LNCaP clone FGC (cell line): Measurements from ENCODE around the gene SLC19A2.
A peak's percentile ranks its signal among the peaks of the same experiment; 100 is the strongest.

Source experiments
- DNase-seq: peaks from one replicate; pipeline ENCODE4 v3.0.0-alpha.2; 2011; ENCODE audit warnings: low read depth
- H3K4me3 ChIP-seq: 2 replicates; pipeline ENCODE4 v1.5.1; 2011; ENCODE audit warnings: mild to moderate bottlenecking, low read depth, low read length, control low read depth
- CTCF ChIP-seq: IDR thresholded peaks from 2 replicates; pipeline ENCODE4 v1.5.1; 2012; ENCODE audit warnings: mild to moderate bottlenecking; ENCODE audit not compliant: control insufficient read depth, insufficient read depth; ENCODE audit errors: extremely low read depth

SLC19A2 gene

GRCh38 chr1:169515641-169516040 is 29.9 kb upstream of the SLC19A2 start:
- H3K4me3 ChIP-seq: no peak overlapping the region
- DNase-seq: no peak
- TF ChIP-seq CTCF: no peak

- TF ChIP-seq CTCF: no peak
- peak; percentile 91 for DNase-seq
- no peak overlapping the region for H3K4me3 ChIP-seq
Measured at GRCh38 chr1:169514566-169515270, 29.0 kb upstream of the SLC19A2 start.

GRCh38 chr1:169513208-169513607 is 27.5 kb upstream of the SLC19A2 start:
- no peak for DNase-seq

GRCh38 chr1:169511316-169512005 is 25.7 kb upstream of the SLC19A2 start:
- DNase-seq: peak; percentile 49
- H3K4me3 ChIP-seq: no peak overlapping the region
- TF ChIP-seq CTCF: no peak

More at GRCh38 chr1:169513208-169513607, 27.5 kb upstream of the SLC19A2 start:
- TF ChIP-seq CTCF: no peak
- no peak overlapping the region for H3K4me3 ChIP-seq

GRCh38 chr1:169510060-169510459 is 24.3 kb upstream of the SLC19A2 start:
- DNase-seq: no peak
- no peak for TF ChIP-seq CTCF
- no peak overlapping the region for H3K4me3 ChIP-seq

GRCh38 chr1:169509354-169509753 is 23.6 kb upstream of the SLC19A2 start:
- peak; percentile 60 for TF ChIP-seq CTCF
- peak; percentile 91 for DNase-seq
- no peak overlapping the region for H3K4me3 ChIP-seq
